Ammon's horn (tissue), 1 donor: ENCODE results near the gene SLC23A1.
"Not testable (repeated sequence)": the region's sequence is repeated elsewhere in the genome, so short reads cannot be mapped to it uniquely, and the experiment has no call there.

Source experiments
- DNase-seq: peaks from one replicate; pipeline ENCODE4 v3.0.0-alpha.2; 2016; ENCODE audit warnings: low spot score

The SLC23A1 gene

DNA sequence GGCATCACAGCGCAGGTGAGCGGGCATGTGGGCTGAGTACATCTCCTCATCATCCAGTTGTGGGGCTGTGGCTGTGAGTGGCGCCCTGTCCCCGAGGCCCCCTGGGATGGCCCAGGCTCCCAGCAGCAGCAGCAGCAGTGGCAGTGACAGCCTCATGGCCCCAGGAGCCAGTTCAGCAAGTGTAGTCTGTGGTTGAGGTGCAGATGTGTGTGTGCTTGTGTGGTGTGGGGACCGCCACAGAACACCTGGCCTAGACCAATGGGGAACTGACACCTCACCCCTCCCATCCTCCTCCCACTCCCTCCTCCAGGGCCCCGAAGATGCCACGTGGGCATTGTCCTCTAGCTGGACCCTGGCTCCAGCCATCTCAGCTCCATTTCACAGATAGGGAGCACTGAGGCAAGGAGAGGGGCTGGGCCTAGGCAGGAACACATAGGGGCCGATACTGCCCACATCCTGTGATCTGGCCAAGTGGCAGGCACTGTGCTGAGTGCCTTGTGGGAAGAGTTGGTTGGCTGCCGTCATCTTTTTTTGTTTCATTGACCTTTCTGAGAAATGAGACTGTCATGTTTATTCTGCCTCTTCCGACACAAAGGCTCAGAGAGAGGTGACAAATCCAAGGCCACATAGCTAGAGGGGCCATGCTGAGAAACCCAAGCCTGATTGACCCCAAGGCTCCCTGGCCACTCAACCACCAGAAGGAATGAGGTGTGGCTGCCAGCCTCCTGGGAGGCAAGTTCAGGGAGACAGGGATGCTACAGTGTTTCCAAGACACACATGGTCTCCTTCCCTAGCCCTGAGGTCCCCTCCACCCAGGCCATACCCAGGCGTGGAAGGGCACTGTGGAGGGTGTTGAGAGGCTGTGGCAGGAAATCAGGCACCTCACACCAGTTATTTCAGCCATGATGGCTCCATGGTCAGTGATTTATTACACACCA, 6.9 kb upstream of the SLC23A1 start, which contains the start of gene MZB1:
TSS of gene MZB1 (minus strand) at position 213 of the 938 bp plus-strand sequence. CDS start at position 156, 57 bp downstream.
- no peak for DNase-seq

DNA sequence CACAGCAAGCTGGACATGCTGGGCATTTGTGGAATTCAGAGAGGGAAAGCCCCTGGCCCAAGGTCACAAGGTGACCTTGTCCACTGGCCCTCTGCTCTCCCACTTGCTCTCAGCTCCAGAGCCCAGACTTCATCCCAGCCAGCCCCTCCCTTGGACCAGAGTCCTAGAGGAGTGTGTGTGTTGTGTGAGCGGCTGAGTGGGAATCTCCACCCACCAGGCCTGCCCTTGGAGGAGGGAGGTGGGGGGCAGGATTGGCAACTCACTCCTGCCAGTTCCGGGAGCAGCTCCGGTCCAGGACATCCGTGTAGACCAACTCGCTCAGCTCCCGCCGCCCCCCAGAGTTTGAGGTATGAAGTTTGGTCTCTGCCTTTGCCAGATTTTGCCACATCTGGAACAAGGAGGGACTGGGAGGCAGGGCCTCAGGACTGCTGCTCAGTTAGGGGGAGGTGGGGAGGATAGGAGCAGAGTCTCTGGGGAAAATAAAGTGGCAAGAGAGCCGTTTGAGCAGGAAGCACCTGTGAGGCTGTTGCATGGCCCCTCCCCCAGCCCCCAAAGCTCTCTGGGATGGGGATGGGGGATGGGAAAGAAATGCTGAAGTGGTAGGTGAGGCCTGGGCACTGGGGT, 5.2 kb upstream of the SLC23A1 start:
- DNase-seq = no peak

DNA sequence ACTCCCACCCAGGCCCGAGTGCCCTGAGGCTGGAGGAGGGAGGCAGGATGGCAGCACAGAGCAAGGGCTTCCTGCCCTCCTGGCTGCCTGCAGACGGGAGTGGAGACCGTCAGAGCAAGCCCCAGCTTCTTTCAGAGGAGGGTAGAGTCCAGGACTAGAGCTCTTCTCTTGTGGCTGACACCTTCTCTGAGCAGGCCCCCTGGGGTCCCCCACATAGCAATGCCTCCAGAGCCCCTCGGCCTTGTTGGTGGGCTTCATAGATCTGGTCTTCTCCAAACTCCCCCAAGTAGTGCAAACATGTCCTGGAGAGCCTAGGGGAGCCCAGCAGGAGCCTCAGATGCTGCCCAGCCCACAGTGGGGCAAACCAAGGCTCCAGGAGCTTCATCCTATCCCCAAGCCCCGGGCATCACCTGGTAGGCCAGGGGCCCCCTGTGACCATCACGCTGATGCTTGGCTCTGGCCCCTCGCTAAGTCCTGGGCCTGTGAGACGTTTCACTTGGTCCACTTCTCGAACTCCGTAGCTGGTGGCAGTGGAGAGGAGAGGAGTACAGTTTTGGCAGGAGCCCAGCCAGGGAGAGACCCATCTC, 4.6 kb upstream of the SLC23A1 start:
- DNase-seq = no peak

DNA sequence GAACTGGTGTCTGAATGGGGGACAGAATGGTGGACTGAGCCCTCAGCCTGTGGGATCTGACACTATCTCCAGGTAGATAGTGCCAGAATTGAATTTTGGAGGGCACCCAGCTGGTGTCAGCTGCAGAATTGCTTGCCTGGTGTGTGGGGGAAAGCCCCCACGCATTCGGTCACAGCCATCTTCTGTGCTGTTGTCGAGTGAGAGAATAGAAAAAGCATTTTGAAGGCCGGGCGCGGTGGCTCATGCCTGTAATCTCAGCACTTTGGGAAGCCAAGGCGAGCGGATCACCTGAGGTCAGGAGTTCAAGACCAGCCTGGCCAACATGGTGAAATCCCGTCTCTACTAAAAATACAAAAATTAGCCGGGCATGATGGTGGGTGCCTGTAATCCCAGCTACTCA, 3.9 kb upstream of the SLC23A1 start:
- not testable (repeated sequence) for DNase-seq

DNA sequence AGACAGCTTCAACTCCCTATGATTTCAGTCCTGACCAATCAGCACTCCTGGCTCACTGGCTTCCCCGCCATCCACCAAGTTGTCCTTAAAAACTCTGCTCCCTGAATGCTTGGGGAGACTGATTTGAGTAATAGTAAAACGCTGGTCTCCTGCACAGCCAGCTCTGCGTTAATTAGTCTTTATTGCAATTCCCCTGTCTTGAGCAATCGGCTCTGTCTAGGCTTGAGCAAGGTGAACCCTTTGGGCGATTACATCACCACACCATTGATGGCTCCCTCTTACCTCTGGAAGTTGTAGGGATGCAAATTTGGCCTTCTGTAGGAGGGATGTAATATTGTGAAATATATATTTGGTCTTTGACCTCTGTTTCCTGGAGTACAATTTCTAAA, 2.9 kb upstream of the SLC23A1 start:
- DNase-seq = no peak

DNA sequence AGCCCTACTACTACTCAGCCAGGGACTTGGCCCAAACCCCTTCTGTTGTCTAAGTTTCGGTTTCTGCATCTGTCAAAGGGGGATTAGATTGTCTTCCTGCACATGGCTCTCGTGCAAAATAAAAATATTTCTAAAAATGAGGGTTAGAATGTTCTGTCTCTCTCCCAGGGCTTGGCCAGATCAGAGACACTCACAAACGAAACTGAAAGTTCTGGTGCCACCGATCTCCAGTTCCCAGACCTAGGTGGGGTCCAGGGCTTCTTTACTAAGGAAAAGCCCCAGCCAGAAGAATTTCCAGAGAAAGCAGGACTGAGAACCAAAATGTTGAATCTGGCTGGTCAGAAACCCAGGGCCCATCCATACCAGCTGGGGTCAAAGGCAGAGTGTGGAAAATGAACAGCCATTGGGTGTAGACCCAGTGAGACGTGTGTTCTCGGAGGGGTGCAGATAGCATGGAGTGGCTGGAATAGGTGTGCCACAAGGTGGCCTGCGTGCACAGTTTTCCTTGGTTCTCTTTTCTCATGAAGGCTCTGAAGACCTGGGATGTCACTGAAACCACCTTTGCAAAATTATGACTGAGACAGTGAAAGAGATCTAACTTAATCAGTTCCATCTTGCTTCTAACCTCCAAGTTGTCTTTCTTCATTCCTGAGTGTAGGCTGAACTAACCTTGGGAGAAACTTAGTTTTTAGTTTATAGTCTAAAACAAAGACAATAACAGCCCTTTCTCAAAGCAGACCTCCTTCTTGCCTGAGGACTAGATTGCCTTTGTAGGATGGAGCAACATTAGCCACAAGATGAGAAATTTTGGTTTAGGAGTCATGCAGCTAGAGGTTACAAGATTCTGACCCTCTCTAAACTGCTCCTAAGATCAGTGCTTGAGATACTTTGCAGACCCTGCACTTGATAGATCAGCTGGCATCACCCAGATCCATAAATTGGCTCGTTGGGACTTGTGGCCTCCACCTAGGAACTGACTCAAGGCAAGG, 2.3 kb upstream of the SLC23A1 start:
- no peak for DNase-seq

DNA sequence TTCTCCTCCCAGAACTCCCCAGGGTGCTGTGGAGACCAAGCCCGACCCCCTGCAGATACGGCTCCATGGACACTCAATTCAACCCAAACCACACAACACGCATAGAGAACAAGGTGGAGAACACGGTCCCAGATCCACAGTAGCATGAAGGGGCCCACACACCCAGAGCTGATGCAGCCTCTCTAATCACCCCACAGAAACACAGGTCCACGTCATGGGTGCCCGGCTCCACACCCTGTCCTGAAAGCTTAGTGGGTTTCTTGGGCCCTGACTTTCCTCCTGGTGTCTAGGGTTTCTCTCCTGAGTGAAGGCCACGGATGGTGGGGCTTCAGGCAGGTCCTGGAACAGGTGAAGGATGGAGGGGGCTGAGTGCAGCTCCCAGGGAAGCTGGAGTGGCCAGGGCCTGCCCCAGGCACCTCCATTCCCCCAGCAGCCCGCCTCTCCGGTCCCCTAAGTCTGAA, 1.5 kb upstream of the SLC23A1 start:
- no peak for DNase-seq

DNA sequence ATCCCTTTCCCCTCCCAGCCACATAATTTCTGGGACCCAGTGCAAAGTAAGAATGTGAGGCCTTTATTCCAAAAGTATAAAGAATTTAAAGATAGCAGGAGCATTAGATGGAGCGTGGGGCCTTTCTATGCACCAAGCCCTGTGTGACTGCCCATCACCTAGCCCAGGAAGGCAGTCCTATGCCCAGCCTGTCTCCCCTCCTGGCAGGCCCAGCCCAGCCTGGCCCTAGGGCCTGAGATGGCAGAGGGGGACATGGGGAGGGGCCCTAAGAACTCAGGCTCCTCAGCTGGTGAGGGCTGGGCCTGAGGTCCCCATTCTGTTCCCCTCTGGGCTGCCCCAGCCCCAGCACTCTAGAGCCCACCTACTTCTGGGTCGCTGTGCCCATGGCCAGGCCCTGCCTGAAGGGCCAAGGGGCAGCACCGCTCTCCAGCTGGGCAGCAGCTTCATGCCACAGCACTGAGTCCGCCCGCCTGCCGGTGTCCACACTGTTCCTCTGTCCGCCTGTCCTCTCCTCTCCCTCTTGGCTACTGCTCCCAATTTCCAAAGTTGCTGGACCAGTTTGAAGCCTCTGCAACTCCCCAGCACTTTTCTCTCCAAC, 995 bp upstream of the SLC23A1 start:
- DNase-seq = no peak

DNA sequence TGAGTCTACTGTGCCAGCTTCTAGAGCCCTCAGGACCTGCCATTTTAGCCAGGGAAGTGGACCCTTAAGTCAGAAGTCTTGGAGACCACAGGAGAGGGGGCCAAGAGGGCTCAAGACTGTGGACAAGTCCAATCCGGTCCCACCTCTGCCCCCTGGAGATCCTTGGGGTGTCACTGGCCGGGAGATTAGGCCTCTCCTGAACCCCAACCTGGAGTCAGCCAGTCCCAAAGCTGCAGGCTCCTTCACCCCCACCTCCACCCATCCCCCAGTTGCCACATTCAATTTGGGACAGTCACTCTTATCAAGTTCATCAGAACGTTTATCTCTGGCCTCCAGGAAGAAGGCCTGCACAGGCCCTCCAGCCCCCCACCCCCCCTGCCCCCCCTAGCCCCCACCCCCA, 290 bp downstream of the SLC23A1 start:
- DNase-seq = no peak

DNA sequence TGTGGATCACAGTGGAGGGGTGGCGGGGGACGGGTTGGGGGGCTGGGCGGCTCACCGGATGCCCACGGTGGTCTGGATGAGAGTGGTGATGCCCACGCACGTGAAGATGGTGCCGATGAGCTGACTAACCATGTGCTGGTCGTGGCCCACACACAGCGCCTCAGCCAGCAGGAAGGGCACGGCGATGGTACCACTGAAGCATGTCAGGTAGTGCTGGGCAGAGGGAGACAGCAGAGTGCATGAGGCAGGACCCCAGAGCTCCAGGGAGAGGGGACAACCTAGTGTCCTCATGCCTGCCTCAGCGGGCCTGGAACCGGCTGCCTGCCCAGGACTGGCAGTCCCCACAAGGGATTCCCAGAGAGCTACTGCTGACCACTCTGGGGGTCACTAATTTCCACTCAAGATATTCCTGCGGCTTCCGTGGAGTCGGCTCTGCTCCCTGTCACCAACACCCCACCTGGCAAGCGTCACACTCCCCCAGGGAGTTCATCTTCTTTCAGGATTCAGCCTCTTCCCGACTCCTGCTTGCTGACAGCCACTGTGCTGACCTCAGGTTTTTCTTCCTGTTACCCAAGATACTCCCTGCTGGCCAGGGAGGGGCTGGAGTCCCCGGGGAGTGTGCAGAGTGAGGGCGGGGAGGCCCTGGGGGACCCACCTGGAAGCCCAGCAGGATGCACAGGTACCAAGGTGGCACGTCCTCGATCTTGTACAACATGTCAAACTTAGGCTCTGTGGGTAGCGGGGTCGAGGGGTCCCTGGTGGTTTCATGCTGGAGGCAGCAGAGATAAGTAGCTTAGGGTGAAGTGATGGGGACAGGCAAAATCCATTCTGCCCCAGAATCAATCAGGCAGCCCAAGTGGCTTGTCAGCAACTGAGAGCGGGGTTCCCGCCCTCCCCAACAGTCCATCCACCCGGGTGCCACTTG, 998 bp downstream of the SLC23A1 start:
- DNase-seq = no peak

DNA sequence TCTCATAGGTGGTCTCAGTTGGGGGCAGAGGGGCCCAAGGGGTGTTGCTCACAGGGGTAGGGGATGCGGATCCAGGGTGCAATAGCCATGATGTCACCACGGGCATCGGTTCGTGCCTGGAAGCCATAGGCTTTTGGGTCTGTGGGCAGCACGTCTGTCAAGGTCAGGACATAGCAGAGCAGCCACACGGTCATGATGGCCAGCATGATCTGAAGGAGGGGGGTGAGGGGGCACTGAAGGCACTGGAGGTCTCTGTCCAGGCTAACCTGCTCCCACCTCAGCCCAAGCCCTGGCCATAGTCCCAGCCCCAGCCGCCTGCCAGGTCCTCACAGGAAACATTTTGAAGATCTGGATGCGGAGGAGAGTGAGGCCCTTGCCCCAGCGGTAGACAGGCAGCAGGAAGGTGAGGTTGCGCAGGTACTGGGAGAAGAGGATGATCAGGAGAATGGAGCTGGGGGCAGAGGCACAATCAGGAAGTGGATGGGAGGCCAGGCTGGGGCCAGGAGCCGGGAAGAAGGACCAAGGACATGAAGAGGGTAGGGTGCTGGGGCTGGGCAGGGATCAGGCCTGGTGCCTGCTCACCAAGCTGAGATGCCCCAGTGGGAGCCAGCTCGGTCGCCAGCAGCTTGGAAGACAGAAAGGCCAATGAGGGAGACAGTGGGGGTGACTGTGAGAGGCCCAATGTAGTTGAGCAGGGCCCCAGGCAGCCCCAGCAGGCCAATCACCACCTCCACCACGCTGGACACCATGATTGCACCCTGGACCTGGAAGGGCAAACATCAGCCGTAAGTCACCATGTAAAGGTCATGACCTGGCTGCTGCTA, 3.3 kb downstream of the SLC23A1 start:
- DNase-seq = no peak

DNA sequence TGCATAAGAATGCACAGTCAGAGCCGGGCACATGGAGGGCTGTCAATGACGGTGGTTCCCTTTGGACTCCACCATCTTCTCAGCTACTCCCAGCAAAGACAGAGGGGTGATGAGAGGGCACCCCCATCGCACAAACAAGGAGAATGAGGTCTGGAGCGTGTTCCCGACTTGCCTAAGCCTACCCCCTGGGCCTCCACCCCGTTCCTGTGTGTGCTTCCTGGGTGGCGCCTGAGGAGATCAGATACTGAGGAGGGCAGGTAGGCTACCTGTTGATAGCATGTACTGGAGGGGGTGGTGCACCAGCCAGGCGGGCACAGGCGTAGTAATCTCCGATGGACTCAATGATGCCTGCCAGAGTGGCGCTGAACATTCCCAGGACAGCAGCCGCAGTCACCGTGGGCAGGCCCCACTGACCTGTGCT, 4.1 kb downstream of the SLC23A1 start:
- DNase-seq = no peak

DNA sequence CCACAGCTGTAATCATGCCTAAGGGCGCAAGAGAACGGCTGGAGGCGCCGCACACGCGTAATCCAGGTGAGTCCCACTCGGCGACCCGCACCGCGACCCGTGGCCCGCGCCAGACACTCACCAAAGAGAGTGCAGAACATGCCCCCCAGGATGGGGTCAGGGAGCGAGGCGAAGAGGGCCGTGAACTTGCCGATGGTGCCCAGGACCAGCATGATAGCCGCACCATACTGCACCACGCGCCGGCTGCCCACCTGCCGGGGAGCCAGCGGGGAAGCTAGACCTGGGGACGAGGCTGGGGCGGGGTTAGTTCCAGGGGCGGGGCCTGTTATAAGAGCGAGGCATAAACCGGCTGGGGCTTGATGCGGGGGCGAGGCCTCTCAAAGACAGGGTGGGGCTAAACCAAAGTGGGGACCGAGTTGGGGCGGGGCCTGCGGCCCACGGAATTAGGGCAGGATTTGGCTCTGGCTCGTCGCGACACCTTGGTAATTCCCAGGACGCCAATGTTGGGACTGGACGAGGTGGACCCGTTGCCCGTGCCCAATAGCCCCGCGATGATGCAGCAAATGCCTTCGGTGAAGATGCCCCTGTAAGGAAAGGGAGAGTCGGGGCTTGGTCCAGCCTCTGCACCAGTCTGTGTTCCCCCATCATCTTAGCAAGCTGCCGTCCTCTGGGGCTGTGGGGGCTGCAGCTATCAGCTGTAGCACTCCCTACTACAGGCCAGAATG, 4.8 kb downstream of the SLC23A1 start:
- no peak for DNase-seq

DNA sequence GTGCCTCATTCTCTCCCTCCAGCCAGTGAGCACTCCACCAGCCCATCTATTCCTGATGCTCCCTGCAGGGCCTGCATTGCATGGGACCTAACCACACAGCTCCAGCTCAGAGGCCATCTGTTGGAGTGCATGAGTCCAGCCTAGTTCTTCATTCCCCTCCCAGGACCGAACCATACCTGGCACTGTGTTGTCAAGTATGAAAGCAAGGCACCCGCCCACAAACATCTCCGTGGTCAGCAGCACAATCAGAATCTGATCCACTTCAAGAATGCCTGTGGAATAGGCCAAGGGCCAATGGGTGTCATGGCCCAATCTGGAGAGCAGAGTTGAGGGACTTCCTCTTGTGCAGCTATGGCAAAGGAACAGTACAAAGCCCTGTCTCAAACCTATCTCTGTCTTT, 5.9 kb downstream of the SLC23A1 start:
- no peak for DNase-seq

DNA sequence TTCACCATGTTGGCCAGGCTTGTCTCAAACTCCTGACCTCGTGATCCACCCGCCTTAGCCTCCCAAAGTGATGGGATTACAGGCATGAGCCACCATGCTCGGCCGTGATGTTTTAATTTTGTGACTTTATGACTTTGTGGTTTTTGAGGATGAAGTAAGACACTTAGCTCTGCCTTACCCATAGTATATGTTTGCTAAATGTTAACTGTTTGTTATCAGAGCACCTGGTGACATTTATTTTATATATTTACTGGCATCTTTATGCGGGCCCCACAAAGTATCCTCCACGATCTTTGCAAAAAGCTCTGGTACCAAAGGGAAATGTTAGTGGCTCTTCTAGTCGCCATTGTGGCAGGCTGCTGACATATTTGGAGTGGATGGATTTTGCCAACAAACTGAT, 6.7 kb downstream of the SLC23A1 start:
- DNase-seq = no peak

DNA sequence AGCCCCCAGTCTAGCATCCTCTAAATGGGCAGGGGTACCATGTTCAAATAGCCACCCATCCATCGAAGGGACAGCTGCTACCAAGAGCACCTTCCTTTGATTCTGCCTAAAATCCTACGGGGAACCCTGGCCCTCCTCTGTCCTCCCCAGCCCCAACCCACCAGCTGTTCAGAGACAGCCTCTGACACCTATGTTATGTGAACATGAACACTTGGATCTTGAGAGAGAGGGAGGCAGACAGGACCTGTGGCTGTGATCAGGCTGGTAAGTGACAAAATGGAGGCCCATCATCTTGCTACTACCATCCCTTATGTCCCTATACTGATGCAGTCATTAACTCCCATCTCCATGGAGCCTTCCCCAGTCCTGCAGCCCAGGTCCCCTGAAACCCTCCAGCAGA, 8.2 kb downstream of the SLC23A1 start:
- DNase-seq = no peak

DNA sequence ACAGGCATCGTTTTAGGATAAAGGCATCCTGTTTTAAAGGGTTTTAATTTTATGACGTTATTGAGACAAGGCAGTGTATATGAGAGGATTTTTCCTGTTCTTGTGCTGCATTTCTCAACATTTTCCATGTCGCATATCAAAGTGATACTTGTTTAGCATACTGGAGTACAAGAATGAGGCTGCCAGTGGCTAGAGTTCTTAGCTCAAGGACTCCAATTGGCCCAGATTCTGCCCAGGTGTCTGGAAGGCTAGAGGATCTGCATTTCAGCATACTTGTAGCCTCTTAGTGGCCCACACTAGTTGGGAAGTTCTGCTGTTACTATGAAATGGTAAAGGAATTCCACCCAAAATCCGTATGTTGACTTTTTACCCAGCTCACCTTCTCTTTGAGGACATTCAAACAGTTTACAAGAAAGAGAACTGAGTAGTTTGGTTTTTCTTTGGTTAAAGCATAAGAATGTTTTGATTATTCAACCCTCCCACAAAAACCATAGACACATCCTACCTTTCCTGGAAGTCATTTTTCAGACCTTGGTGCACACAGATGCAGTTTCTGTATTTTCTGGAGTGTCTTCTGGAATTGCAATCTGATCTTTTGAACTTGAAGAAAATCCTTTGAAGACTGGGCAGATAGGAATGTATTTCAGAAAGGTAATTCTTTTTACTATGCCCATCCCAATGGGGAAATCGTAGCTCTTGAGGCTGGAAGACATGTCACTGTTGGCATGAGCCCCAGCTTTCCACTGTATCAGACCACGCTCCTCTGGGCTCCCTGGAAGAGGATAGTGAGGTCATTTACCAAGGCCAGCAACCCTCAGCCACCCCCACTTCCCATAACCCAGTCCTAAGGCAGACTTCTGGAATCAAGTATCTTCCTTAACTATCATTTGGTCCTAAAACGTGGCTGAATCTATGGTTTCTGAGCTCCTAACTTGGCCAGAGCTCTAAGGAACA, 11.3 kb downstream of the SLC23A1 start:
- no peak for DNase-seq
